Peyer's patch (tissue), 4 donors: Measurements from ENCODE around the gene SIGLEC1.

Experiments
- CTCF ChIP-seq, 6 experiments: fragments of 450-650 bp in 4 of 6; fragments of 200-600 bp in 2 of 6; sonication (generic) in 1 of 6; IDR thresholded peaks; one replicate each; pipeline ENCODE4 v1.5.1; 2017 to 2019; ENCODE audit warnings: antibody characterized with exemption in 6 of 6, mild to moderate bottlenecking in 3 of 6, moderate library complexity in 1 of 6
- POLR2A ChIP-seq, 2 donors: fragments of 450-650 bp; IDR thresholded peaks; one replicate each; pipeline ENCODE4 v1.5.1; 2017; ENCODE audit warnings: antibody characterized with exemption in 2 of 2, mild to moderate bottlenecking in 2 of 2, moderate library complexity in 2 of 2

GRCh38 chr20:3680701-3681351 lies 31.6 kb downstream of the SIGLEC1 start:
- no peak for TF ChIP-seq CTCF (IDR thresholded peaks at IDR 0.05)
- TF ChIP-seq POLR2A (IDR thresholded peaks at IDR 0.05), result no peak
